Stomach (tissue), 4 donors: ENCODE results near the gene CLTCL1.

ENCODE experiments used
- POLR2AphosphoS5 ChIP-seq, 3 donors: sonication (generic); formaldehyde crosslinking; IDR thresholded peaks; one replicate each; pipeline ENCODE4 v1.6.1; 2016; ENCODE audit warnings: antibody characterized with exemption in 3 of 3
- TF ChIP-seq, protein P1 (sequence below), 7 experiments: fragments of 450-650 bp in 4 of 7; fragments of 200-600 bp in 3 of 7; sonication (generic) in 3 of 7; IDR thresholded peaks; one replicate each; pipeline ENCODE4 v1.5.1; 2016 to 2019; ENCODE audit warnings: antibody characterized with exemption in 7 of 7, control low read depth in 2 of 7, mild to moderate bottlenecking in 1 of 7

DNA sequence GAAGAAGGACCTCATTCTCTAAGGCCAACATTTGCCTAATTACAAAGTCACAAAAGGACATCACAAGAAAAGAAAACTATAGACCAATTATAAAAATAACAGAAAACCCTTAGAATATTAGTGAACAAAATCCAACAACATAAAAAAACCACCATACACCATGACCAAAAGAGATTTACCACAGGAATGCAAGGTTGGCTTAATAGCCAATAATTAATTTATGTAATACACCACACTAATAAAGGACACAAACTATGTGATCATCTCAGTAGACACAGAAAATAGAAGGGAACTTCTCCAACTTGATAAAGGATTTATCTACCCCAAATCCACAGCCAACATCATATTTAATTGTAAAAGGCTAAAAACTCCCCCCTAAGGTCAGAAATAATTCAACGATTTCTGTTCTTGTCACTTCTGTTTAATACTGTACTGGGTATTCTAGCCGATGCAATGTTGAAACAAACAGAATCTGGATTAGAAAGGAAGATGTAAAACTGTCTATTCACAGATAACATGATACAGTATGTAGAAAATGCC lies 24.9 kb downstream of the CLTCL1 start:
- TF ChIP-seq, protein P1, sequence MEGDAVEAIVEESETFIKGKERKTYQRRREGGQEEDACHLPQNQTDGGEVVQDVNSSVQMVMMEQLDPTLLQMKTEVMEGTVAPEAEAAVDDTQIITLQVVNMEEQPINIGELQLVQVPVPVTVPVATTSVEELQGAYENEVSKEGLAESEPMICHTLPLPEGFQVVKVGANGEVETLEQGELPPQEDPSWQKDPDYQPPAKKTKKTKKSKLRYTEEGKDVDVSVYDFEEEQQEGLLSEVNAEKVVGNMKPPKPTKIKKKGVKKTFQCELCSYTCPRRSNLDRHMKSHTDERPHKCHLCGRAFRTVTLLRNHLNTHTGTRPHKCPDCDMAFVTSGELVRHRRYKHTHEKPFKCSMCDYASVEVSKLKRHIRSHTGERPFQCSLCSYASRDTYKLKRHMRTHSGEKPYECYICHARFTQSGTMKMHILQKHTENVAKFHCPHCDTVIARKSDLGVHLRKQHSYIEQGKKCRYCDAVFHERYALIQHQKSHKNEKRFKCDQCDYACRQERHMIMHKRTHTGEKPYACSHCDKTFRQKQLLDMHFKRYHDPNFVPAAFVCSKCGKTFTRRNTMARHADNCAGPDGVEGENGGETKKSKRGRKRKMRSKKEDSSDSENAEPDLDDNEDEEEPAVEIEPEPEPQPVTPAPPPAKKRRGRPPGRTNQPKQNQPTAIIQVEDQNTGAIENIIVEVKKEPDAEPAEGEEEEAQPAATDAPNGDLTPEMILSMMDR (IDR thresholded peaks at IDR 0.05), result no peak
- no peak for TF ChIP-seq POLR2AphosphoS5 (IDR thresholded peaks at IDR 0.05)
